ENCODE measurements around the gene SLFN12L.

DNA sequence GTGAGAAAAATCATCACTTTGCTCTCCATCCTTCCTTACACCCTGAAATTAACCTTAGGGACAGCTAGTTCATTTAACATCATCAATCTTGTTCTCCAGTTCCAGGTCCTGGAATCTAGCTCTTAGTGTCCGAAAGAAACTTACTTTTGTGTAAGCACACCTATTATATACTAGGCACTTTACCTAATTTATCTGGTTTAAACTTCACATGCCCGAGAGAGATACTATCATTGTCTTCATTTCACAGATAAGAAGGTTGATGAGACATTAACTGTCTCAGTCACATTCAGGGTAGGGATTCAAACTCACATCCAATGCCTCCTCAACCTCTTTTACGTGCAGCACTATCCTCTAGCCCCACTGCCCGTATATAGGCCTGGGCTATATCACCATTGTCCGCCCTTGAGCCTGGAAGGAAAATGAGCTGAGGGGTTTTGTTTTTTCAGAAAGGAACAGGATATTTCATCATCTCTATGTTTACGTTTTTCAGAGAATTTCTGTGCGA lies 49.1 kb upstream of the SLFN12L start:
- TF ChIP-seq, protein P1, sequence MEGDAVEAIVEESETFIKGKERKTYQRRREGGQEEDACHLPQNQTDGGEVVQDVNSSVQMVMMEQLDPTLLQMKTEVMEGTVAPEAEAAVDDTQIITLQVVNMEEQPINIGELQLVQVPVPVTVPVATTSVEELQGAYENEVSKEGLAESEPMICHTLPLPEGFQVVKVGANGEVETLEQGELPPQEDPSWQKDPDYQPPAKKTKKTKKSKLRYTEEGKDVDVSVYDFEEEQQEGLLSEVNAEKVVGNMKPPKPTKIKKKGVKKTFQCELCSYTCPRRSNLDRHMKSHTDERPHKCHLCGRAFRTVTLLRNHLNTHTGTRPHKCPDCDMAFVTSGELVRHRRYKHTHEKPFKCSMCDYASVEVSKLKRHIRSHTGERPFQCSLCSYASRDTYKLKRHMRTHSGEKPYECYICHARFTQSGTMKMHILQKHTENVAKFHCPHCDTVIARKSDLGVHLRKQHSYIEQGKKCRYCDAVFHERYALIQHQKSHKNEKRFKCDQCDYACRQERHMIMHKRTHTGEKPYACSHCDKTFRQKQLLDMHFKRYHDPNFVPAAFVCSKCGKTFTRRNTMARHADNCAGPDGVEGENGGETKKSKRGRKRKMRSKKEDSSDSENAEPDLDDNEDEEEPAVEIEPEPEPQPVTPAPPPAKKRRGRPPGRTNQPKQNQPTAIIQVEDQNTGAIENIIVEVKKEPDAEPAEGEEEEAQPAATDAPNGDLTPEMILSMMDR (IDR thresholded peaks at IDR 0.05; ENCODE audit: low read length): no peak
- TF ChIP-seq EZH2 (IDR thresholded peaks at IDR 0.05; ENCODE audit: borderline replicate concordance, low read length): no peak
